ENCODE data around the gene AP4M1. TPM values are rescaled to one million over a fixed set of nuclear protein-coding genes. Genes with fewer than 3 reads are reported as not detected.

AP4M1 gene
- total and polyA plus RNA-seq, 9 of the 15 experiments (the other 6 are each of a cell fraction or from before 2014, with no cell fraction given): 1.3 to 30.9 (median 14.1) TPM

DNA sequence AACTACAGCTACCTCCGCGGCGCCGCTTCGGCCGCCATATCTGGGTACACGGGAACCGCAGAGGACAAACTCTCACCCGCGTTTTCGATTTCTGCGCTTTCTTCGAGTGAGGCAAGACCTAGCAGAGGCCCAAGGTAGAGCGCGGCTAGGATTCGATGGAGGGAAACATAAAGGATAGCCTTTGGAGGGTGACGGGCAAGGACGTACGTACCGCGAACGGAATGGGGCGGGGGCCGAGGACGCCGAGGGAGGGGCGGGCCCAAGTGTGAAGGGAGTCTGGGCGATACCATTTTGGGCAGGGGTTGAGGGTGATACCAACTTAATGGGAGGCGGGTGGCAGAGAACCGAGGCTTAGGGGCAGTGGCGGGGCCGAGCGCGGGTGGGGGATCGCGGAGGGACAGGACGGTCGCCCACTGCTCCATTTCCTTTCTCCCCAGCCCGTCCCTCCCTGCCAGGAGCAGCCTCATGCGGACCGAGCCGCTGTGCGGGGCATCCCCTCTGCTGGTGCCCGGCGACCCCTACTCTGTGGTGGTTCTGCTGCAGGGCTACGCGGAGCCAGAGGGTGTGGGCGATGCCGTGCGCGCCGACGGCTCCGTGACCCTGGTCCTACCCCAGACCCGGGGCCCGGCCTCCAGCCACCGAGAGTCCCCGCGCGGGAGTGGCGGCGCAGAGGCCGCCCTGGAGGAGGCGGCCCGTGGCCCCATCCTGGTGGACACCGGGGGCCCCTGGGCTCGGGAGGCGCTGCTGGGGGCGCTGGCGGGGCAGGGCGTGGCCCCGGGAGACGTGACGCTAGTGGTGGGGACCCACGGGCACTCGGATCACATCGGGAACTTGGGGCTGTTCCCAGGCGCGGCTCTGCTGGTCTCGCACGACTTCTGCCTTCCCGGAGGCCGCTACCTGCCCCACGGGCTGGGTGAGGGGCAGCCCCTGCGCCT, 25.8 kb downstream of the AP4M1 start, which contains the start of gene MBLAC1 (continued):
- TF ChIP-seq, protein P1, sequence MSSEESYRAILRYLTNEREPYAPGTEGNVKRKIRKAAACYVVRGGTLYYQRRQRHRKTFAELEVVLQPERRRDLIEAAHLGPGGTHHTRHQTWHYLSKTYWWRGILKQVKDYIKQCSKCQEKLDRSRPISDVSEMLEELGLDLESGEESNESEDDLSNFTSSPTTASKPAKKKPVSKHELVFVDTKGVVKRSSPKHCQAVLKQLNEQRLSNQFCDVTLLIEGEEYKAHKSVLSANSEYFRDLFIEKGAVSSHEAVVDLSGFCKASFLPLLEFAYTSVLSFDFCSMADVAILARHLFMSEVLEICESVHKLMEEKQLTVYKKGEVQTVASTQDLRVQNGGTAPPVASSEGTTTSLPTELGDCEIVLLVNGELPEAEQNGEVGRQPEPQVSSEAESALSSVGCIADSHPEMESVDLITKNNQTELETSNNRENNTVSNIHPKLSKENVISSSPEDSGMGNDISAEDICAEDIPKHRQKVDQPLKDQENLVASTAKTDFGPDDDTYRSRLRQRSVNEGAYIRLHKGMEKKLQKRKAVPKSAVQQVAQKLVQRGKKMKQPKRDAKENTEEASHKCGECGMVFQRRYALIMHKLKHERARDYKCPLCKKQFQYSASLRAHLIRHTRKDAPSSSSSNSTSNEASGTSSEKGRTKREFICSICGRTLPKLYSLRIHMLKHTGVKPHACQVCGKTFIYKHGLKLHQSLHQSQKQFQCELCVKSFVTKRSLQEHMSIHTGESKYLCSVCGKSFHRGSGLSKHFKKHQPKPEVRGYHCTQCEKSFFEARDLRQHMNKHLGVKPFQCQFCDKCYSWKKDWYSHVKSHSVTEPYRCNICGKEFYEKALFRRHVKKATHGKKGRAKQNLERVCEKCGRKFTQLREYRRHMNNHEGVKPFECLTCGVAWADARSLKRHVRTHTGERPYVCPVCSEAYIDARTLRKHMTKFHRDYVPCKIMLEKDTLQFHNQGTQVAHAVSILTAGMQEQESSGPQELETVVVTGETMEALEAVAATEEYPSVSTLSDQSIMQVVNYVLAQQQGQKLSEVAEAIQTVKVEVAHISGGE (CRISPR knock-in tag; IDR thresholded peaks at IDR 0.05): peak in 2 of 3 experiments; percentile 44 to 90; a peak in 2 of 6 replicates
- TF ChIP-seq FOSL1 (tag; conservative IDR thresholded peaks at IDR 0.05) (0 out of 2 replicates have a peak, but pooled peaks have one; percentile 2), ZBTB1 (CRISPR knock-in tag; IDR thresholded peaks at IDR 0.05; ENCODE audit: borderline replicate concordance, low read depth) (peak; percentile 54; the same call in 1 of the 2 replicates), ZSCAN29 (IDR thresholded peaks at IDR 0.05) (no peak), PREB (CRISPR knock-in tag; IDR thresholded peaks at IDR 0.05) (peak; percentile 98; the same call in 1 of the 2 replicates), ETV6 (IDR thresholded peaks at IDR 0.05; ENCODE audit: borderline replicate concordance in 1 of 2, low read depth in 2 of 2, low read length in 1 of 2) (no peak), ETV6 (CRISPR knock-in tag; IDR thresholded peaks at IDR 0.05; ENCODE audit: borderline replicate concordance) (no peak), RFX7 (CRISPR knock-in tag; IDR thresholded peaks at IDR 0.05) (no peak), SETDB1 (IDR thresholded peaks at IDR 0.05; ENCODE audit: low read length) (no peak), MYBL2 (IDR thresholded peaks at IDR 0.05; ENCODE audit: low read depth) (no peak), MYBL2 (CRISPR knock-in tag; IDR thresholded peaks at IDR 0.05; ENCODE audit: borderline replicate concordance) (no peak), SP2 (IDR thresholded peaks at IDR 0.05; ENCODE audit: extremely low read depth, low read depth, low read length, poor library complexity, severe bottlenecking) (no peak), SNRNP70 (optimal IDR thresholded peaks at IDR 0.05; ENCODE audit: low read depth, low read length) (no peak), TEAD4 (IDR thresholded peaks at IDR 0.05; ENCODE audit: low read length) (0 out of 2 replicates have a peak, but pooled peaks have one; percentile 22), TEAD4 (CRISPR knock-in tag; IDR thresholded peaks at IDR 0.05; ENCODE audit: borderline replicate concordance) (no peak), ATF7 (IDR thresholded peaks at IDR 0.05) (peak; percentile 99), U2AF1 (optimal IDR thresholded peaks at IDR 0.05; ENCODE audit: low read depth, low read length) (no peak)
- TF ChIP-seq, protein P2, sequence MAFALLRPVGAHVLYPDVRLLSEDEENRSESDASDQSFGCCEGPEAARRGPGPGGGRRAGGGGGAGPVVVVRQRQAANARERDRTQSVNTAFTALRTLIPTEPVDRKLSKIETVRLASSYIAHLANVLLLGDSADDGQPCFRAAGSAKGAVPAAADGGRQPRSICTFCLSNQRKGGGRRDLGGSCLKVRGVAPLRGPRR (CRISPR knock-in tag; IDR thresholded peaks at IDR 0.05): 0 out of 2 replicates have a peak, but pooled peaks have one; percentile 7
- TF ChIP-seq, protein P3, sequence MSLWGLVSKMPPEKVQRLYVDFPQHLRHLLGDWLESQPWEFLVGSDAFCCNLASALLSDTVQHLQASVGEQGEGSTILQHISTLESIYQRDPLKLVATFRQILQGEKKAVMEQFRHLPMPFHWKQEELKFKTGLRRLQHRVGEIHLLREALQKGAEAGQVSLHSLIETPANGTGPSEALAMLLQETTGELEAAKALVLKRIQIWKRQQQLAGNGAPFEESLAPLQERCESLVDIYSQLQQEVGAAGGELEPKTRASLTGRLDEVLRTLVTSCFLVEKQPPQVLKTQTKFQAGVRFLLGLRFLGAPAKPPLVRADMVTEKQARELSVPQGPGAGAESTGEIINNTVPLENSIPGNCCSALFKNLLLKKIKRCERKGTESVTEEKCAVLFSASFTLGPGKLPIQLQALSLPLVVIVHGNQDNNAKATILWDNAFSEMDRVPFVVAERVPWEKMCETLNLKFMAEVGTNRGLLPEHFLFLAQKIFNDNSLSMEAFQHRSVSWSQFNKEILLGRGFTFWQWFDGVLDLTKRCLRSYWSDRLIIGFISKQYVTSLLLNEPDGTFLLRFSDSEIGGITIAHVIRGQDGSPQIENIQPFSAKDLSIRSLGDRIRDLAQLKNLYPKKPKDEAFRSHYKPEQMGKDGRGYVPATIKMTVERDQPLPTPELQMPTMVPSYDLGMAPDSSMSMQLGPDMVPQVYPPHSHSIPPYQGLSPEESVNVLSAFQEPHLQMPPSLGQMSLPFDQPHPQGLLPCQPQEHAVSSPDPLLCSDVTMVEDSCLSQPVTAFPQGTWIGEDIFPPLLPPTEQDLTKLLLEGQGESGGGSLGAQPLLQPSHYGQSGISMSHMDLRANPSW (CRISPR knock-in tag; IDR thresholded peaks at IDR 0.05): no peak

All from K562 (cell line).